ENCODE data around the gene RASGRP3. TPM values are rescaled to one million over a fixed set of nuclear protein-coding genes. Genes with fewer than 3 reads are reported as not detected.

RASGRP3 gene
- total and polyA plus RNA-seq, 11 donors, result 17.7 to 73.3 (median 61.4) TPM

DNA sequence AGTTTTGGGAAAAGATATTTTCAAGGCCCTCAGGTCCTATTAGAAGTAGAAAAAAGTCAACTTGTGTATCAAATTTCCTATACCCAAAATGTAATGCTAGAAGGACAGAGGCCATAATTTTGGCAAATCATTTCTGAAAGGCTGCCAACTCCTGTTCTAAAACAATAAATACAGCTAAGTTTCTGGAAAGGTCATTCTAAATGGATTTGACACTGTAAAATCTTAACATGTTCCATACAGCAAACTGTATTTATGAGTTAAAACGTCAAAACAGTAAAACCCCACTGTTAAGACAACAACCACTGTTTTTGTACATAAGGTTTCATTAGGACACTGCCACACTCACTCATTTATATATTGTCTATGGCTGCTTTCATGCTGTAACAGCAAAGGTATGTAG lies 113.0 kb downstream of the RASGRP3 start:
- DNase-seq (no peak), ATAC-seq (no peak)
- no peaks in the 10 kb centered on the region for H3K27me3 ChIP-seq
- no peak overlapping the region for H3K4me3 ChIP-seq
- 25 to 57% (median 35%) methylated on average over 1 of the region's 1 CpG for WGBS, 4 donors
- H3K27ac ChIP-seq, result peak overlapping the region in 1 of 12 donors; percentile 24
- H3K9me3 ChIP-seq, result no peaks in the 10 kb centered on the region
- H3K36me3 ChIP-seq, result peaks cover 0 to 96% (median 85%) of the 10 kb centered on the region in 9 donors
- H3K4me1 ChIP-seq, result peaks cover 0 to 44% (median 9%) of the 10 kb centered on the region in 12 donors
- no peak for TF ChIP-seq POLR2A (IDR thresholded peaks at IDR 0.05)
- TF ChIP-seq, protein P1, sequence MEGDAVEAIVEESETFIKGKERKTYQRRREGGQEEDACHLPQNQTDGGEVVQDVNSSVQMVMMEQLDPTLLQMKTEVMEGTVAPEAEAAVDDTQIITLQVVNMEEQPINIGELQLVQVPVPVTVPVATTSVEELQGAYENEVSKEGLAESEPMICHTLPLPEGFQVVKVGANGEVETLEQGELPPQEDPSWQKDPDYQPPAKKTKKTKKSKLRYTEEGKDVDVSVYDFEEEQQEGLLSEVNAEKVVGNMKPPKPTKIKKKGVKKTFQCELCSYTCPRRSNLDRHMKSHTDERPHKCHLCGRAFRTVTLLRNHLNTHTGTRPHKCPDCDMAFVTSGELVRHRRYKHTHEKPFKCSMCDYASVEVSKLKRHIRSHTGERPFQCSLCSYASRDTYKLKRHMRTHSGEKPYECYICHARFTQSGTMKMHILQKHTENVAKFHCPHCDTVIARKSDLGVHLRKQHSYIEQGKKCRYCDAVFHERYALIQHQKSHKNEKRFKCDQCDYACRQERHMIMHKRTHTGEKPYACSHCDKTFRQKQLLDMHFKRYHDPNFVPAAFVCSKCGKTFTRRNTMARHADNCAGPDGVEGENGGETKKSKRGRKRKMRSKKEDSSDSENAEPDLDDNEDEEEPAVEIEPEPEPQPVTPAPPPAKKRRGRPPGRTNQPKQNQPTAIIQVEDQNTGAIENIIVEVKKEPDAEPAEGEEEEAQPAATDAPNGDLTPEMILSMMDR (IDR thresholded peaks at IDR 0.05), result no peak
- intact Hi-C loops (cut with DNase I), result loop anchor here in 7 of 10 donors (10.0 kb wide), 5 partner anchors 115 to 1035 kb away; partner anchors contain the start of gene RASGRP3 (in 3 of the 7)

DNA sequence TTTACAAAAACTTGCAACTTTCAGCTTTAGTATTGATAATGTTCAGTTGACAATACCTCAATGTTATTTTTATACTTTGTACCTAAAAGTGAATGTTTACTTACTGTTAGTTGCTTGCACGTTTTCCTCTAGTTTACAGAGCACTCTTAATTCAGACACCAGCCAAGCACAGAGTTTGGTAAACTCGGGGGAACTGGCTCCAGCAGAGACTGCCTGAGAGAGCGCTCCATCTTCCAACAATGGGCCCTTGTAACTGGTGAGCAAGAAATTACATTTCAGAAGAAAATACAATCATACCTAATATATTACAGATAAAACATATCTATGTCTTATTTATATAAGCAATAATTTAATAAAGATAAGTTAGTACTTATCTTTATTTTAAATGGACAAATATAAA lies 118.9 kb downstream of the RASGRP3 start:
- no peak for ATAC-seq
- 66 to 75% (median 70%) methylated on average over 3 of the region's 3 CpGs for WGBS, 4 donors
- Histone ChIP-seq H3K4me3 (no peak overlapping the region), H3K9me3 (no peaks in the 10 kb centered on the region), H3K4me1 (peaks cover 0 to 49% (median 22%) of the 10 kb centered on the region in 12 donors), H3K36me3 (peaks cover 0 to 51% (median 47%) of the 10 kb centered on the region in 9 donors), H3K27ac (no peak overlapping the region), H3K27me3 (no peaks in the 10 kb centered on the region)
- TF ChIP-seq, protein P1 (IDR thresholded peaks at IDR 0.05), result no peak
- TF ChIP-seq POLR2A (IDR thresholded peaks at IDR 0.05), result no peak
- DNase-seq, result no peak
- intact Hi-C loops (cut with DNase I), result no loop called here

DNA sequence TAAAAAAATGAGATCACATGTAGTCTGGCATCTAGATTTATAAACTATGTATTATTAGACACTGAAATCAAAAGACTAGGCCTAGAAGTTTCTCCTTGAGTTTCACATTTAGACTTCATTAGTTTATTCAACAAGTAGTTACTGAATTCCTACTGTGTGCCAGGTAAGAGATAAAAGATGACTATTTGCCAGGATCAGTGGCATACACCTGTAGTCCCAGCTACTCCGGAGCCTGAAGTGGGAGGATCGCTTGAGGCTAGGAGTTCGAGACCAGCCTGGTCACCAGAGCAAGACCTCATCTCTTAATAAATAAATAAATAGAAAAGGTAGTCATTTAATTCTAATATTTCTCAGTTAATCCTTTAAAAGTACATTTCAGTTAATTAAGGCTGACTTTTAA lies 120.6 kb downstream of the RASGRP3 start:
- WGBS, 4 donors, result 74 to 83% (median 80%) methylated on average over 3 of the region's 3 CpGs
- no peak overlapping the region for H3K27ac ChIP-seq
- H3K4me1 ChIP-seq, result peaks cover 0 to 44% (median 20%) of the 10 kb centered on the region in 12 donors
- intact Hi-C loops (cut with DNase I), result no loop called here
- H3K4me3 ChIP-seq, result peak overlapping the region in 1 of 12 donors; percentile 75
- ATAC-seq, result no peak
- peaks cover 0 to 35% (median 31%) of the 10 kb centered on the region in 9 donors for H3K36me3 ChIP-seq
- no peaks in the 10 kb centered on the region for H3K27me3 ChIP-seq
- no peaks in the 10 kb centered on the region for H3K9me3 ChIP-seq
- no peak for TF ChIP-seq POLR2A (IDR thresholded peaks at IDR 0.05)
- TF ChIP-seq, protein P1 (IDR thresholded peaks at IDR 0.05), result no peak
- DNase-seq, result no peak

DNA sequence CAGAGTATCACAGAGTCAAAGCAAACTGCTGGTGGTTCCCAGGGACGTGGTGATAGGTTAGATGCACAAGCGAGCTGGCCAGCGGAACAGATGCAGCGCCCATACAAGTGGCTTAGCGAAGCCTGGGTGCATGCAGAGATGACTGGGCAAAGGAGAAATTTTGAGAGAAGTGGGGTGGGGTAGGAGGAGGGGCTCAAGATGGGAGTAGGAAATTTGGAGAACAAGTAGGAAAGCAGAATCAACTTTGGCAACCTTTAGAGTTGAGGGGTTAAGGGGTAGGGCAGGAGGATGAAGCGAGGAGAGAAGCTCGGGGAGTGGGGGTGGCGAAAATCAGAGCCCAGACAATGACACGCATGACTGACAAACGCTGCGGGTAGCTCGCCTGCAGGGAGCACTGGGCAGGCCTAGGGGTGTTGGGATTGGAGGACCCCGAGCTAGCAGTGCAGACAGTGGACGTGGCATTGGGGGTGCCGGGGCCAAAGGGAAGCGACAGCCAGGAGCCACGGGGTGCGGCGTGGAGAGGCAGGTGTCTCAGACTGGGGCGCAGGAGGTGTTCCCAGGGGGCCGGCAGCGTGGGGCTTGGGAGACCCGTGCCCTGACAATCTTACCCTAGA lies 122.2 kb downstream of the RASGRP3 start:
- H3K4me1 ChIP-seq, result peaks cover 0 to 38% (median 17%) of the 10 kb centered on the region in 12 donors
- H3K9me3 ChIP-seq, result no peaks in the 10 kb centered on the region
- WGBS, 4 donors, result 0 to 1% (median 0%) methylated on average over 22 to 23 of the region's 23 CpGs
- intact Hi-C loops (cut with DNase I), result no loop called here
- TF ChIP-seq POLR2A (IDR thresholded peaks at IDR 0.05), result no peak
- TF ChIP-seq, protein P1 (IDR thresholded peaks at IDR 0.05), result no peak
- DNase-seq (peak in 4 of 5 donors; percentile 14 to 60 (median 48)), ATAC-seq (peak; percentile 20 to 59 (median 40))
- peak overlapping the region; percentile 55 to 93 (median 85) for H3K27ac ChIP-seq
- H3K36me3 ChIP-seq, result peaks cover 0 to 18% (median 16%) of the 10 kb centered on the region in 9 donors
- peak overlapping the region; percentile 64 to 95 (median 83) for H3K4me3 ChIP-seq
- no peaks in the 10 kb centered on the region for H3K27me3 ChIP-seq
